Measurements from ENCODE around the gene LTA4H.

DNA sequence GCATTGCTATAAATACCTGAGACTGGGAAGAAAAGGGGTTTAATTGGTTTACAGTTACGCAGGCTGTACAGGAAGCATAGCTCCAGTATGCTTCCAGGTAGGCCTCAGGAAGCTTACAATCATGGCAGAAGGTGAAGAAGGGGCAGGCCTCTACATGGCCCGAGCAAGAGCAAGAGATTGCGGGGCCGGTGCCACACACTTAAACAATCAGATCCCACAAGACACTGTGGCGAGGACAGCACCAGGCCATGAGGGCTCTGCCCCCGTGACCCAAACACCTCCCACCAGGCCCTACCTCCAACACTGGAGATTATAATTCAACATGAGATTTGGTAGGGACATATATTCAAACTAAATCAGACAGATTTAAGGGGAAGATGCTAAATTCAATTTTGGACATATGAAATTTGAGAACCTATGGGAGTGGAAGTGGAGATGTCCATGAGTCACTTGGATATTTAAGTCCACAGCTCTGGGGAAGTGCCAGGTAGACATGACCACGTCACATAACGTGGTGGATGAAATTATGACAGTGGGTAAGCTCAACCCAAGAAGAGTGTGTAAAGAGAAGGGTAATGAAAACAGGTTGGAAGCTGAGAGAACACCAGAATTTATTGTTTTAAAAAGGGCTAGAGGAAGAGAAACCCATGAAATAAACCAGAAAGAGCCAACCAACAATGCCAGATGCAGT lies 1.5 kb upstream of the LTA4H start:
- TF ChIP-seq, protein P1, sequence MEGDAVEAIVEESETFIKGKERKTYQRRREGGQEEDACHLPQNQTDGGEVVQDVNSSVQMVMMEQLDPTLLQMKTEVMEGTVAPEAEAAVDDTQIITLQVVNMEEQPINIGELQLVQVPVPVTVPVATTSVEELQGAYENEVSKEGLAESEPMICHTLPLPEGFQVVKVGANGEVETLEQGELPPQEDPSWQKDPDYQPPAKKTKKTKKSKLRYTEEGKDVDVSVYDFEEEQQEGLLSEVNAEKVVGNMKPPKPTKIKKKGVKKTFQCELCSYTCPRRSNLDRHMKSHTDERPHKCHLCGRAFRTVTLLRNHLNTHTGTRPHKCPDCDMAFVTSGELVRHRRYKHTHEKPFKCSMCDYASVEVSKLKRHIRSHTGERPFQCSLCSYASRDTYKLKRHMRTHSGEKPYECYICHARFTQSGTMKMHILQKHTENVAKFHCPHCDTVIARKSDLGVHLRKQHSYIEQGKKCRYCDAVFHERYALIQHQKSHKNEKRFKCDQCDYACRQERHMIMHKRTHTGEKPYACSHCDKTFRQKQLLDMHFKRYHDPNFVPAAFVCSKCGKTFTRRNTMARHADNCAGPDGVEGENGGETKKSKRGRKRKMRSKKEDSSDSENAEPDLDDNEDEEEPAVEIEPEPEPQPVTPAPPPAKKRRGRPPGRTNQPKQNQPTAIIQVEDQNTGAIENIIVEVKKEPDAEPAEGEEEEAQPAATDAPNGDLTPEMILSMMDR (IDR thresholded peaks at IDR 0.05), result no peak
- TF ChIP-seq POLR2A (IDR thresholded peaks at IDR 0.05), result no peak

All from tibial nerve (tissue), 3 donors.